H1 (cell line): ENCODE results near the gene CACNA1G.

Experiments used
- ASH2L ChIP-seq: fragments of 200-600, 300-600 bp; sonication (generic); IDR thresholded peaks from one replicate; pipeline ENCODE4 v1.7.1; 2017; ENCODE audit warnings: low read length
- ATF3 ChIP-seq: IDR thresholded peaks from 2 replicates; pipeline ENCODE4 v1.6.1; 2011; ENCODE audit warnings: low read depth, mild to moderate bottlenecking, low read length; ENCODE audit not compliant: insufficient read depth
- CBX5 ChIP-seq: fragments of 300-800, 300-1000 bp; sonication (generic); IDR thresholded peaks from 2 replicates; pipeline ENCODE4 v1.7.1; 2016; ENCODE audit warnings: antibody characterized with exemption, low read length, low read depth
- EZH2 ChIP-seq: fragments of 200-600 bp; sonication (generic); IDR thresholded peaks from 2 replicates; pipeline ENCODE4 v1.7.1; 2012; ENCODE audit warnings: low read depth, mild to moderate bottlenecking, moderate library complexity, low read length, inconsistent platforms; ENCODE audit not compliant: severe bottlenecking
- FOSL1 ChIP-seq: IDR thresholded peaks from 2 replicates; pipeline ENCODE4 v1.6.1; 2011; ENCODE audit warnings: mild to moderate bottlenecking, low read depth, low read length, moderate library complexity; ENCODE audit not compliant: insufficient read depth
- HDAC6 ChIP-seq: IDR thresholded peaks from one replicate; pipeline ENCODE4 v1.7.1; 2012; ENCODE audit warnings: low read depth, mild to moderate bottlenecking, inconsistent platforms, low read length, moderate library complexity
- POLR2A ChIP-seq, 2 experiments: IDR thresholded peaks; 1 replicate in 1 of 2; 2 replicates in 1 of 2; pipeline ENCODE4 v1.6.1; 2011; ENCODE audit warnings: low read depth in 2 of 2, low read length in 2 of 2, mild to moderate bottlenecking in 2 of 2; ENCODE audit errors: control extremely low read depth in 1 of 2
- POLR2AphosphoS5 ChIP-seq: IDR thresholded peaks from 2 replicates; pipeline ENCODE4 v1.6.1; 2011; ENCODE audit warnings: low read depth, low read length
- RAD21 ChIP-seq, 2 experiments: IDR thresholded peaks in 1 of 2; conservative IDR thresholded peaks in 1 of 2; 2 replicates each; pipeline ENCODE4 v1.6.1; 2011; ENCODE audit warnings: low read depth in 2 of 2, low read length in 2 of 2, improper control_type of control experiment in 1 of 2, inconsistent platforms in 1 of 2, mild to moderate bottlenecking in 1 of 2, moderate library complexity in 1 of 2
- SP2 ChIP-seq: IDR thresholded peaks from 2 replicates; pipeline ENCODE4 v1.6.1; 2012; ENCODE audit warnings: mild to moderate bottlenecking, low read length, inconsistent platforms
- TCF12 ChIP-seq: IDR thresholded peaks from 2 replicates; pipeline ENCODE4 v1.6.1; 2011; ENCODE audit warnings: low read depth, mild to moderate bottlenecking, low read length
- USF2 ChIP-seq: IDR thresholded peaks from 2 replicates; pipeline ENCODE4 v1.6.1; 2011; ENCODE audit warnings: low read length, improper control_type of control experiment
- ZNF274 ChIP-seq: IDR thresholded peaks from 2 replicates; pipeline ENCODE4 v1.7.0; 2012; ENCODE audit warnings: low read length, borderline replicate concordance; ENCODE audit errors: extremely low read depth
- TF ChIP-seq, protein P1 (sequence below), 3 experiments: IDR thresholded peaks; 1 replicate in 2 of 3; 2 replicates in 1 of 3; pipeline versions ENCODE4 v1.5.1 to v1.6.1; 2011; ENCODE audit warnings: low read length in 3 of 3, mild to moderate bottlenecking in 3 of 3, inconsistent platforms in 2 of 3, low read depth in 1 of 3, moderate library complexity in 1 of 3; ENCODE audit not compliant: insufficient read depth in 1 of 3; ENCODE audit errors: control extremely low read depth in 1 of 3

GRCh38 chr17:50533720-50534148, 26.8 kb upstream of the CACNA1G start:
- TF ChIP-seq ASH2L (no peak), USF2 (no peak), POLR2A (IDR thresholded peaks at IDR 0.05; ENCODE audit: control extremely low read depth in 1 of 2, low read depth in 2 of 2, low read length in 2 of 2) (no peak), FOSL1 (no peak), EZH2 (no peak), ATF3 (no peak), RAD21 (IDR thresholded peaks at IDR 0.05 in 1 of 2, conservative IDR thresholded peaks at IDR 0.05 in 1 of 2; ENCODE audit: low read depth in 2 of 2, low read length in 2 of 2) (no peak), ZNF274 (no peak), POLR2AphosphoS5 (no peak), SP2 (no peak), CBX5 (no peak), HDAC6 (no peak), TCF12 (no peak)
- TF ChIP-seq, protein P1, sequence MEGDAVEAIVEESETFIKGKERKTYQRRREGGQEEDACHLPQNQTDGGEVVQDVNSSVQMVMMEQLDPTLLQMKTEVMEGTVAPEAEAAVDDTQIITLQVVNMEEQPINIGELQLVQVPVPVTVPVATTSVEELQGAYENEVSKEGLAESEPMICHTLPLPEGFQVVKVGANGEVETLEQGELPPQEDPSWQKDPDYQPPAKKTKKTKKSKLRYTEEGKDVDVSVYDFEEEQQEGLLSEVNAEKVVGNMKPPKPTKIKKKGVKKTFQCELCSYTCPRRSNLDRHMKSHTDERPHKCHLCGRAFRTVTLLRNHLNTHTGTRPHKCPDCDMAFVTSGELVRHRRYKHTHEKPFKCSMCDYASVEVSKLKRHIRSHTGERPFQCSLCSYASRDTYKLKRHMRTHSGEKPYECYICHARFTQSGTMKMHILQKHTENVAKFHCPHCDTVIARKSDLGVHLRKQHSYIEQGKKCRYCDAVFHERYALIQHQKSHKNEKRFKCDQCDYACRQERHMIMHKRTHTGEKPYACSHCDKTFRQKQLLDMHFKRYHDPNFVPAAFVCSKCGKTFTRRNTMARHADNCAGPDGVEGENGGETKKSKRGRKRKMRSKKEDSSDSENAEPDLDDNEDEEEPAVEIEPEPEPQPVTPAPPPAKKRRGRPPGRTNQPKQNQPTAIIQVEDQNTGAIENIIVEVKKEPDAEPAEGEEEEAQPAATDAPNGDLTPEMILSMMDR (IDR thresholded peaks at IDR 0.05; ENCODE audit: control extremely low read depth in 1 of 3, insufficient read depth in 1 of 3, low read depth in 1 of 3, low read length in 3 of 3) = no peak
